GM19025 (cell line): ENCODE data around the gene BTG4.

Experiments
- ATAC-seq: cut with Tn5 transposase; IDR thresholded peaks from one replicate; pipeline ENCODE4 v1.9.1; 2021; ENCODE audit warnings: mild to moderate bottlenecking, low read depth, moderate library complexity; ENCODE audit not compliant: unreplicated experiment

Gene BTG4

DNA sequence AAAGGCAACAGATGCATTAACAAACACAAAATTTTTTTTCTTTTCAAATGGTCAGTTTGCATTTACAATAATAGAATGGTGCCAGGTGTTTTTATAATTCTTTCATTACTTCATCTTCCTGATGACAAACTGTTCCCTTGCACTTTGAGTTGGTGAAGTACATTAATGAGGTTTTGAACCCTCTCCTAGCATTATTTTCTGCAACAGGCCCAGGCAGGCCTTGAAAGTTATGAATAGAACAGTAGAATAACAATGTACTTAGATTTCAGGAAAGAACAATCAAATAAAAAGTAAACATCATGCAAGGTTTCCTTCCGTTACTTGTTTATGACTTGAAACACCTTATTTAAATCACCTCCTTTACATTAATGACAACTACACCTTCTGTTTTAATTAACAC lies 9.6 kb downstream of the BTG4 start:
- no peak for ATAC-seq

DNA sequence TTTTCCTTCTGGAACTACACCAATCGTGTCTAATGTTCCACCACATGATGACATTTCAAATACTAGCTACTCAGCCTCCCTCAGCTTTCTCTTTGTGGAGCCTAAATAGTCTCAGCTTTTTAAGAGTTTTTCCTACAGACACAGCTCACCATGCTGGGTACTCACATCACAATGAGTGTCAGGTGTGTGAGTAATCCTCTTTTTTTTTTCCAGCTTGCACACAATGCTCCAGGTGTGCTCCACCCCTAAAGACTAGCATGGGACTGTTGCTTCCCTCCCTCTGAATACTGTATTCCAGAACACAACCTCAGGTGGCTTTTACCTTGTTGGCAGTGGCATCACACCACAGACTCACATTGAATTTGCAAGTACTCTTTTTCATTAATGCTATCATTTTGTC lies 11.7 kb downstream of the BTG4 start:
- ATAC-seq = no peak

DNA sequence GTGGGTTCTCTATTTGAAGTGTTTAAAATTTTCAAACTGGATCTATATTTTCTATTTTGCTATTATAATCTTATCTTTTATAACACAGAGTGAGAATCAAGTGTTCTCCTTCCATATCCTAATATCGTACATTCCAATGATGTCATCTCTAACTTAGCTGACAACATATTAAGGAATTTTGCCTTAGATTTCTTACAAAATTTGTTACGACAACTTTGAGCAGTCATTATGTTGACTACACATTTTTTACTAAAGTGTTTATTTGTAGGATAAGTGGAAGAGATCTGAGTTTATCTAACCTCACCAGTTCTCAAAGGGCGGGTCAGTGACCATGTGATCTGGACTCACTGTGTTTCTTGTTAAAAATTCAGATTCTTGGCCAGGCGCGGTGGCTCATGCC lies 12.7 kb downstream of the BTG4 start:
- ATAC-seq = no peak

DNA sequence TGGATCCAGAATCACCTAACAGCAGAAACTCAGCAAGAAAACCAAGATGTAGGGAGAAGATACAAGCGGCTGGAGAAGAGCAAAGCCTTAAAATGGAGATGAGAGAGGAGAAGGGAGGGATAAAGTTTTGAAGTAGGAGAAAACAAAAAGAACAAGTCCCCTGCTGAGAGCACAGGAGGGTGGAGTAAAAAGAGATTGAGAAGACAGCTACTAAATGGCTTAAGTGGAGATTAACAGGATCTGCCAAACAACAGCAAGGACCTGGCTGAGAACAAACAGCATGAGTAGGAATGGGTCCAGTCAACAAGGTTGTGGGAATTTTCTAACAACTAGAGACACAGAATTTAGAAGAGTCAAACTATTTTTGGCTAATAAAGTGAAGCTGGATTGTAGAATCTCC lies 18.1 kb downstream of the BTG4 start:
- ATAC-seq = no peak

DNA sequence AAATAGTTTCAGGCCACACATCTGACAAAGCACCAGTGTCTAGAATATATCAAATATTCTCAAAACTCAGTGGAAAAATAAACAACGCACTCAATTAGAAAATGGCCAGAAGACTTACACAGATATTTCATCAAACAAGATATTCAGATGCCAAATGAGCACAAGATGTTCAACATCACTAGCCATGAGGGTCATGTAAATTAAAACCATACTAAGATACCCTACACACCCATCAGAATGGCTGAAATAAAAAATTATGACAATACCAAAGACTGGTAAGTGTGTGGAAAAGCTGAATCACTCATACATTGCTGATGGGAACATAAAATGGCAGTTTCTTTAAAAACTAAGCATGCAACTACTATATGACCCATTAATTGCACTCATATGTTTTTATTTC lies 21.7 kb downstream of the BTG4 start:
- no peak for ATAC-seq

DNA sequence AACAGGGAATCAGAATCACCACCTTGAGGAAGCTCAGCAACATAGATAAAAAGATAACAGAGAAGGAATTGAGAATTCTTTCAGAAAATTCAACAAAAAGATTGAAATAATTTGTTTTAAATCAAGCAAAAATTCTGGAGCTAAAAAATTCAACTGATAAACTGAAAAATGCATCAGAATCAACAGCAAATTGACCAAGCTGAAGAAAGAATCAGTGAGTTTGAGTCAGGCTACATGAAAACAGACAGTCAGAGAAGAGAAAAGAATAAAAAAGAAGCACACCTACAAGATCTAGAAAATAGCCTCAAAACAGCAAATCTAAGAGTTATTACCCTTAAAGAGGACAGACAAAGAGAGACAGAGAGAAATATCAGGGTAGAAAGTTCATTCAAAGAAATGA lies 28.8 kb downstream of the BTG4 start:
- no peak for ATAC-seq

DNA sequence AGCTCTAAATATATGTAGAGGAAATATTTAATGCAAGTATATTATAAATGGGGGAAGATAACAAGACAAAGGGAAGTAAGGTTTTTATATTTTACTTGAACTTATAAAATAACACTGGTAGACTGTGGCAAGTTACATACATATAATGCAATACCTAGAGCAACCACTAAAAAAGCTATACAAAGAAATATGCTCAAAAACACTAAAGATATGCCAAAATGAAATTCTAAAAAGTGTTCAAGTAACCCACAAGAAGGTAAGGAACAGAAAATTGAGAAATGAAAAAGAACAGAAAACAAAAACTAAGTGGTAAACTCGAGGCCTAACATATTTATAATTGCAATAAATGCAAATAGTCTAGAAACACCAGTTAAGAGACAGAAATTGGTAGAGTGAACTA lies 32.5 kb downstream of the BTG4 start:
- no peak for ATAC-seq

DNA sequence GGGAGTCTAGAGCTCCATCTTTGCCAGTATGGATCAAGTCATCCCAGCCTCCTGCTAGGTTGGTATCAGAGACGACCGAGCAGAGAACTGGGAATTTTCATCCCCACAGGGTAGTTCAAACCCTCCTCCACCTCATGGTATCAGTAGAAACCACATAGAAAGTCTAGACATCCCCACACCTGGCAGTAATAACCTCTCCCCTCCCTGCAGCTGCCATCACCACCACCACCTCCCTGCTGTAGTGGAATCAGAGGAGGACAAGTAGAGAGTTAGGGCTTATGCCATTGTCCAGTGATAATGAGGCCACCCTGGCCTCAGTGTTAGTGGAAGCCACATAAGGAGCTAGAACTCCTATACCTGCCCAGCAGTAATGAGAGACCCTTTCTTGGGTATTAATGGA lies 34.3 kb downstream of the BTG4 start:
- ATAC-seq = no peak

DNA sequence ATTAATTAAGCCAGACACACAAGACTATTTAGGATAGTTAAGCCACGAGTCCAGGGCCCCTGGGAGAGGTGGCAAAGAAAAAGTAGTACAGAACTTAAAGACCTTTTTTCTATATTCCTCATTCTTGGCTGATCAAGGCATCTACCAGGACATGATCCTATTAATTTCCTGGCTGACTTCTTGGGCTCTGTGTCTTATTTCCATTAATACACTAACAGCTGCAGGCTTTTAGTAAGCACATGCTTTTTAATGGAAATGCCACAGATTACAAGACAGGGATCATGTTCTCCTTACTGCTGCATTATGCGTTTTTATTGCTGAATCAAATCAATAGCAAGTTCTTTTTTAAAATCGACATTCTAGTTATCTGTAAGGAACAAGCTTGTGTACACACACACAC lies 35.2 kb downstream of the BTG4 start:
- ATAC-seq = no peak

DNA sequence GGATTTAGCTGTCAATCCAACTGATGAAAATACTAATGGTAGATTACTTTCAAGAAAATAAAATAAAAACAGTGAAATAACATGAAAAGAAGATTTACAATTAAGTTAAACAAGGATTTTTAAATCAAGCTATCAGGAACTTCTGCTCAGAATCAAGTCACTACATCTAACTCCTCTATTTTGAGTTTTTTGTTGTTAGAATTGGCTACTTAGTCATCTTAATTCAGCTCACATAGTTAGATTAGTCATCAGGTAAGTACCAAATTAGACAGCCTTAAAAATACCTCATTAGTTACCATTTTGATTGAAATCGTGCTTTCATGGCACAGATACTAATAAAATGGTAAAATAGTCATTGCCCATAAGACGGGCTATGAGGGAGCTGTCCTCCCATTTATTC lies 35.8 kb downstream of the BTG4 start:
- no peak for ATAC-seq

DNA sequence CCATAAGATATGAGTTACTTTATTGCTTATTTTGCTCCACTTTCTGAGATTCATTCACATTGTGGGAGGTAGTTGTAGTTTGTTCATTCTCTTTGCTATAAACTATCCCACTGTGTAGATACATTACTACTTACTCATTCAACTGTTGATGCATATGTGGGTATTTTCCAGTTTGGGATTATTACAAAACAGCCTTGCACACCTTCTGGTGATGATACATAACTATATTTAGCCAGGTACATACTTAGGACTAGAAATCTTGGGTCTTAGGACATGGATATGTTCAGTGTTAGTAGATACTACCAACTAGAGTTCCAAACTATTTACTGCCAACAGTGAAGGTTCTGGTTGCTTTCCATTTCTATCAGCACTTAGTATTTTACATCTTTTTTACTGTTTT lies 37.8 kb downstream of the BTG4 start:
- no peak for ATAC-seq

DNA sequence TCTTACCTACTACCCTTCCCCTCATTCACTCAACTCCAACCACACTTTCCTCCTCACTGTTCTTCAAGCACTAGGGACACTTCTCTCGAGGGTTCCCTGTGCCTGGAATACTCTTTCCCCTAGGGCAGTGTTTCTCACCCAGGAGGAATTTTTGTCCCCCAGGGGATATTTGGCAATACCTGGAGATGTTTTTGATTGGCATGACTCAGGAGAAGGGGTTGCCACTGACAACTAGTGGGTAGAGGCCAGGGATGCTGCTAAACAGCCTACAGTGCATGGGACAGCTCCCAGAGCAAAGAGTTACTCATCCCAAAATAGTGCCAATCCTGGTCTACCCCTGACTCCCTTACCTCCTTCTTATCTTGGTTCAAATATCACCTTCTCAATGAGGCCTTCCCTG lies 40.0 kb downstream of the BTG4 start:
- no peak for ATAC-seq

DNA sequence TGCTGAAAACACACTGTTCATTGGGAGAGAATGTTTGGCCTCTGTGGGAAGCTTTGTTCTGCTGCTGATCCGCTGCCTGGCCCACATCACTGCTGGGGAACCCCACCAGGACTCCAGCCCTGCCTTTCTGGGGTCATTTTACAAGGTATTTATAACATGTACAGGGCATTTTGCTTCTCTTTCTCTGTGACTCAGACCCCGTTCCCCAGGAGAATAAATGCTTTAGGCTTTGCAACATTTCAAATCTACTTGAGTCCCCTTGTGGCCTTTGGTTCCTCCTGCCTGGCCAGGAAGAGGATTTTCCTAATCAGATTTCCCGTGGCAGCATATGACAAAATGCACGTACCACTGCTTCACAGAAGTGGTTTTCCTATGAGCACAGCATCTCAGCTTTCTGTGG lies 43.0 kb downstream of the BTG4 start:
- no peak for ATAC-seq

DNA sequence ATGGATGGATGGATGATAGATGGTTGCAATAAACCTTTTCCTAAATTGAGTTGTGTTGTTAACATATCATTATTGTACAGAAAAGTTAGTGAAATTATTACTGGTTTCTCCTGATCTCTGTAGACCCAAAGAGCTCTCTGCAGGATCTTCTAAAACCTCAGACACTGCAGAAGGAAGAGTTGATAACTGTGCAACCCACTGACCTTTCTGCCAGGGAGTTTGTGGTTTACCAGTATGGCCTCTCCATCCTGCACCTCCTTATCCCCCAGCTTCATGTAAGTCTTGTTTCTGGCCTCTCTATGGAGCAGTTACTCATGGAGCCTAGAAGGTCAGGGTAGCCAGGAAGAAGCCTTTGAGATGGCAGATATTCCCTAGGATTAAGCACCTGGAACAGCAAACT lies 45.6 kb downstream of the BTG4 start:
- no peak for ATAC-seq

DNA sequence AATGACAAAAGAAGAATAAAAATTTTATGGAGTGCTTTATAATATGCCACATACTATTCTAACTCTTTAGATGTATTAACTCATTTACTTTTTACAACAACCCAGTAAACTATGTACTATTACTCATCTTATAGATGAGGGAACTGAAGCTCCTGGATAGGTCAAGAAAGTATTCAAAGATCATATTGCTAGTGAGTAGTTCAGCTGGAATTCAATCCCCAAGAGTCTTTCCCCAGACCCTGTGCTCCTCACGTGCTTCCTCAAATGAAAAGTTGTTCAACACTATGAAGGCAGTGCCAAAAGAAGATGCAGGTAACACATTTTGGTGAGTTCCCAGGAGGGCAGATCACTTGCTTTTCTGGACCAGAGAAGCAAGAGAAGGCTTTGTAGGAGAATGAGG lies 46.8 kb downstream of the BTG4 start:
- ATAC-seq = no peak

DNA sequence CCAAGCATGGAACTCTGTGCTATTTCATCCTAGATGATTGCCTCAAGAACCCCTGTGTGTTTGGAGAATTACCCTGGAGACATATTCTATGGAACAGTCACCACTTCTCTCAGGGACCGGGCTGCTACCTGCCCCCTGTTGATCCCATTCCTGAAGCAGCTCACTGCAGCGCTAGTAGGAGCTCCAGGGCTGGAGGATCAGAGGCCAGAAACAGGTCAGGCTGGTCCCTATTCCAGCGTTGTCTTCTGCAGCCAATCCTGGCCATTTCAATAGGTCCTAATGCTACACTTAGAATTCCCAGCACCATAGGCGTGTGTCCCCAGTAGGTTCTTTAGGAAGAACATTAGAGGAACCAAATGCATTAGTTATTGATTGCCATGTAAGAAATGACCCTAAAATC lies 48.9 kb downstream of the BTG4 start:
- no peak for ATAC-seq

DNA sequence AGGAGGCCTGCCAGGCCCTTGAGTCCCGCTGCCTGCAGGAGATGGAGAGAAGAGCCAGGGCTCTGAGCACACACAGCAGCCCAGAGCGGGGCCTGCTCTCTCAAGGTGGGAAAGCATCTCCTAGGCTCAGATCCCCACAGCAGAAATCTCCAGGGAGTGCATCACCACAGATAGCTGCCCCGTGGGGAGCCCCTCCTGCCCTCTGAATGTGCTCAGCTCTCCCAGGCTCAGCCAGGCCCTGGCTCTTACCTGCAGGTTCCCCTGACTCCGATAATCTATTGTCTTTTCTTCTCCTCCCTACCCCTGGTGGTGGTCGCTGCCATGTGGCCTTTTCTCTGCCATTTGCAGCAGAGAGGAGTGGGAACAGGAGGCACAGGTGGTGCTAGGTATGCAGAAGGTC lies 49.9 kb downstream of the BTG4 start:
- no peak for ATAC-seq

DNA sequence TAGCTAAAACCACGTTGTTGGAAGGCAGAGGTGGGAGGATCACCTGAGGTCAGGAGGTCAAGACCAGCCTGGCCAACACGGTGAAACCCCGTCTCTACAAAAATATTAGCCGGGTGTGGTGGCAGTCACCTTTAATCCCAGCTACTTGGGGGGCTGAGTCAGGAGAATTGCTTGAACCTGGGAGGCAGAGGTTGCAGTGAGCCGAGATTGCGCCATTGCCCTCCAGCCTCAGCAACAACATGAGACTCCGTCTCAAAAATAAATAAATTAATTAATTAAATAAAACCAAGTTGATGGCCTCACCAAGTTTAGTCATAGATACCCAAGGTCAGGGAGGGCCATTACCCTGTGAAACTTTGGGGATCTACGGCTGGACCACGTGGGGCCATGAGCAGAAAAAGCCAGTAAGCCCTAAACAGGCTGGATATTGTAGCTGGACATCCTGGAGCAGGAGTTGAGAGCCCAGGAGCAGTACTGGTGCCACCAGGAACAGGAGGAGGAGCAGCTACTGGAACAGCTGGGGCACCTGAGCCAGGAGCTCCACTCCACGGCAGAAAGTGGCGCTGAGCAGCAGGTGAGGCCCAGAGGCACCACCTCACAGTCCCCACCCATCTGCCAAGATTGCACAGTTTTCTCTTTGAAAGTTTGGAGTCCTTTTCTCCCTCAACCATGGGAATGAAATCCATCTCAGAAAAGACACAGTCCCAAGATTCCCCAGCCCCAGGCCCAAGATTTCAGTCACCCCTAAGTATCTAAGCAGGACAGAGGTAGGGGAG lies 50.5 kb downstream of the BTG4 start:
- no peak for ATAC-seq

DNA sequence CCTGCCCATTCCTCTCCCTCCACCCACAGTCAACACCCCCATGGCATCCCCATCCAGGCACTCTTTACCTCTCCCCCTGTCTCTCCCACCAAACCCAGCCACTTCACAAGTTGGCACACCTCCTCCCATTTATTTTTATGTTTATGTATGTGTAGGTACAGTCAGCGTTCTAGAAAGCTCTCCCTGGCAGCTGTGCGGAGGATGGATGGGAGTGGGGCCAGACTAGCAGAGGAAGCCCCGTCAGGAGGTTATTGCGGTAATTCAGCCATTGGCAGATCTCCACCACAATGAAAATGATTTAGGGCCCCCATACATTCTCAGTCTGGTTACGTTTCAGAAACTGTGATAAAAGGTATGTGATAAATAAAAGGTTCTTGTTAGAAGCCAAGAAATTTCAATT lies 51.3 kb downstream of the BTG4 start:
- ATAC-seq = no peak

DNA sequence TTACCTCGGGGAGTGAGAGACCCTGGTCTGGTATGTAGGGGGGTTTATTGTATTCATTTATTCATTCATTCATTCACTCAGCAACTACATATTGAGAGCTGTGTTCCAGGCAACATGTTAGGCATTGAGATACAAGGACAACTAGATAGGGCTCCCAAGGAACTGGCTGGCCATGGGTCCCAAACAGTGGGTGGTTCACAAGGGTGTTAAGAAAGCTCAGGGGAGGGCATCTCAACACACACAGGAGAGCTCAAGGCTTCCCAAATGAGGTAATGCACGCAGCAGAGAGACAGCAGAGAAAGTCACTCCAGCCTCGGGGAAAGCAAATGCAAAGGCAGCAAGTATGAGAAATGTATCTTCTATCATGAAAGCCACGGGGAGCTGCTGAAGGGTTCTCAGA lies 51.8 kb downstream of the BTG4 start:
- no peak for ATAC-seq

DNA sequence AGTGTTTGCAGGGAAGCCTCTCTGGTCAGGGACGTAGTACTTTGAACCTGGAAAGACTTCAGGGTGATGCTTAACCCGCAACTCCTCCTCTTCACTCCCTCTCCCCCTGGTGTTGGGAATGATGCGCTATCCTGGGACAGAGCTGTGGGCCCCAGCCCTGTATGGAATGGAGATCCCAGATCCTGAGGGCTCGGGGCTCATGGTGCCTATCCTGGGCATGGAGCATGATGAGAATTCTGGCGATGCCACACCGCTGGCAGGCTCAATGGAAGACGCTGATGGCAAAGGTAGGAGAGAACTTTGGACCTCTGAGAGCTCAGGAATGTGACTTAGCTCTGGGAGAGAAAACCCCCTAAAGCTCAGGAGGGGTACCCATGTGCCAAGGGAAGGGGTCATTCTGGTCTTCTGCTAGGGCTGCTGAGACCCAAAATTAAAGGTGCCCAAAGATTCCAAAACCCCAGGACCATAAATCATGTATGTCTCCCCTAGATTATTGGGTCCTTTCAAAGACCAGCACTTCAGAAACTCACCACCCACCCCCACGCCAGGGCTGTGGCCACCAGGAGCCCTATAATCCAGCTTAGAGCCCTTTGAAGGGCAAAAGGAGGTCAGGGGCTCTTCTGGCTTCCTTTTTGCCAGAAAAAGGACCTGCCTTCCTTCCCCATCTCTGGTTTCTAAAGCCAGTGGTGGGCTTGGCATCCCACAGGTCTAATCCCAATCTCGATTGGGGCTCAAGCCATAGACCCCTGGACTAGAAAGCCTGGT lies 52.5 kb downstream of the BTG4 start:
- no peak for ATAC-seq

DNA sequence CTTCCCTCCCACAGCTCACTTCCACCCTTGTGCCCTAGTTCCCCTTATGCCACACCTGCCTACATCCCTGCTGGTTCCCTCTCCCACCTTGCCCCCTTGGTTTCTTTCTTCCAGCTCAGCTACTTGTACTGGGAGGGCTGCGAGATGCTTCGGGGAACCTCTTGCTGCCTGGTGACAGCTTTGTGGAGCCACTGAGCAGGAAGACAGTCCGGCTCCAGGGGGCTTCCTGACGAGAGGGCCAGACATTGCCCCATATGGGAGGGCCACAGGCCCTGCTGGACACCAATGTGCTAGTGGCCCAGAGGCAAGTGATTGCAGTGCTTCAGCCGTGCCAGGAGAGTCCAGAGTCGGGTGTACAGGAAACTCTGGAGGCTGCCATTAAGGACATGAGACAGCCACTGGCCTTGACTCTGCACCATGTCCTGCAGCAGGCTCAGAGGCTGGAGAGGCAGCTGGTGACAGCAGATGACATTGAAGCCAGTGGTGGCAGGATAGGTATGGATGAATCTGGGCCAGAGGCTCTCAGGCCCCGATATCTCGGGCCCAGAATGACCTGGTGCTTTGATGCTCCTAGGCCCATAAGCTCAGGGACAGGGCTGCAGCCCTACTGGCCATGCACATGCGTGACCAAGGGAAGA lies 54.3 kb downstream of the BTG4 start:
- ATAC-seq = no peak
